H1 (cell line): Measurements from ENCODE around the gene TMEM18. TPM values are rescaled to one million over a fixed set of nuclear protein-coding genes. Genes with fewer than 3 reads are reported as not detected.

Experiments
- CTCF ChIA-PET: fragments of 300-600 bp; sonication (Branson Sonifier 250); formaldehyde crosslinking; loops from one replicate; lab custom pipeline; 2021; ENCODE audit not compliant: partially characterized antibody; lab: Charles Lee
- POLR2A ChIA-PET: fragments of 300-600 bp; sonication (Branson Sonifier 250); formaldehyde crosslinking; loops from one replicate; lab custom pipeline; 2021; ENCODE audit warnings: inconsistent platforms; ENCODE audit not compliant: partially characterized antibody; lab: Charles Lee
- DNase-seq, 2 experiments: peaks; one replicate each; pipeline versions ENCODE4 v3.0.0 to v3.0.0-alpha.2; 2010 to 2022; ENCODE audit warnings: low spot score in 2 of 2, low read depth in 1 of 2, mixed read lengths in 1 of 2
- FAIRE-seq: peaks from 2 replicates; lab custom pipeline; 2011; peaks lifted over from hg19 to GRCh38; lab: Jason Lieb, UNC
- H2AFZ ChIP-seq: 2 replicates; pipeline ENCODE4 v1.8.1; 2012; ENCODE audit warnings: low read length, inconsistent platforms
- H2AK5ac ChIP-seq: 2 replicates; pipeline ENCODE4 v1.6.1; 2013; ENCODE audit warnings: low read depth, low read length
- H2BK120ac ChIP-seq: replicated peaks from 2 replicates; pipeline ENCODE3; 2013; ENCODE audit warnings: low read depth, low read length, inconsistent platforms
- H2BK12ac ChIP-seq: 2 replicates; pipeline ENCODE4 v1.6.1; 2013; ENCODE audit warnings: low read depth, low read length
- H2BK15ac ChIP-seq: 2 replicates; pipeline ENCODE4 v1.6.1; 2013; ENCODE audit warnings: low read length
- H2BK20ac ChIP-seq: 2 replicates; pipeline ENCODE4 v1.6.1; 2013; ENCODE audit warnings: low read length
- H2BK5ac ChIP-seq: 2 replicates; pipeline ENCODE4 v1.6.1; 2013; ENCODE audit warnings: low read depth, low read length
- H3K14ac ChIP-seq: 2 replicates; pipeline ENCODE4 v1.6.1; 2013; ENCODE audit warnings: inconsistent platforms; ENCODE audit not compliant: insufficient read length
- H3K18ac ChIP-seq: 2 replicates; pipeline ENCODE4 v1.6.1; 2013; ENCODE audit warnings: low read length; ENCODE audit errors: extremely low read depth
- H3K23ac ChIP-seq: 2 replicates; pipeline ENCODE4 v1.6.1; 2013; ENCODE audit warnings: inconsistent platforms; ENCODE audit not compliant: insufficient read length
- H3K23me2 ChIP-seq: 2 replicates; pipeline ENCODE4 v1.6.1; 2013; ENCODE audit warnings: low read depth, low read length
- H3K27ac ChIP-seq: 2 replicates; pipeline ENCODE4 v1.6.1; 2011; ENCODE audit warnings: low read depth, low read length, inconsistent platforms
- H3K27me3 ChIP-seq, 4 experiments: replicated peaks in 1 of 4; 1 replicate in 1 of 4; 2 replicates in 3 of 4; pipeline versions ENCODE4 v1.6.1 to v1.8.1; 2011 to 2013; ENCODE audit warnings: low read length in 3 of 4, mild to moderate bottlenecking in 3 of 4, inconsistent platforms in 2 of 4, mixed read lengths in 2 of 4, moderate library complexity in 1 of 4; ENCODE audit not compliant: control insufficient read depth in 3 of 4, insufficient read depth in 3 of 4; ENCODE audit errors: extremely low read depth in 1 of 4
- H3K36me3 ChIP-seq, 4 experiments: 2 replicates each; pipeline versions ENCODE4 v1.6.1 to v1.8.1; 2011 to 2013; ENCODE audit warnings: mild to moderate bottlenecking in 4 of 4, low read length in 3 of 4, moderate library complexity in 2 of 4, control low read depth in 1 of 4, inconsistent platforms in 1 of 4; ENCODE audit not compliant: insufficient read depth in 4 of 4, control insufficient read depth in 2 of 4
- H3K4ac ChIP-seq: replicated peaks from 2 replicates; pipeline ENCODE3; 2013; ENCODE audit warnings: low read length, low read depth, mixed read lengths, inconsistent platforms; ENCODE audit not compliant: insufficient read length
- H3K4me1 ChIP-seq, 4 experiments: replicated peaks in 1 of 4; 1 replicate in 1 of 4; 2 replicates in 3 of 4; pipeline versions ENCODE4 v1.6.1 to v1.8.1; 2011 to 2013; ENCODE audit warnings: low read length in 3 of 4, inconsistent platforms in 2 of 4, mixed read lengths in 1 of 4; ENCODE audit not compliant: insufficient read depth in 4 of 4, control insufficient read depth in 3 of 4
- H3K4me2 ChIP-seq, 2 experiments: 2 replicates each; pipeline versions ENCODE4 v1.6.1 to v1.8.1; 2011 to 2013; ENCODE audit warnings: low read depth in 2 of 2, low read length in 2 of 2, control low read depth in 1 of 2, inconsistent platforms in 1 of 2, mild to moderate bottlenecking in 1 of 2; ENCODE audit not compliant: insufficient read depth in 1 of 2
- H3K4me3 ChIP-seq, 4 experiments: fragments of 200-600, 300-600 bp in 1 of 4; sonication (generic), shearing (Covaris generic), sonication (Bioruptor Twin) in 1 of 4; 2 replicates each; pipeline versions ENCODE4 v1.5.1 to v1.8.1; 2011 to 2016; ENCODE audit warnings: low read length in 4 of 4, low read depth in 3 of 4, control low read depth in 2 of 4, inconsistent platforms in 2 of 4, mild to moderate bottlenecking in 2 of 4, mixed read lengths in 1 of 4, moderate library complexity in 1 of 4; ENCODE audit not compliant: insufficient read depth in 2 of 4; ENCODE audit errors: extremely low read depth in 1 of 4
- H3K56ac ChIP-seq: replicated peaks from 2 replicates; pipeline ENCODE3; 2013; ENCODE audit warnings: low read depth, mild to moderate bottlenecking, mixed read lengths, low read length, inconsistent platforms; ENCODE audit not compliant: insufficient read length
- H3K79me1 ChIP-seq: 2 replicates; pipeline ENCODE4 v1.6.1; 2013; ENCODE audit warnings: low read depth, low read length, control low read depth
- H3K79me2 ChIP-seq, 2 experiments: 2 replicates each; pipeline versions ENCODE4 v1.6.1 to v1.8.1; 2012 to 2013; ENCODE audit warnings: low read length in 2 of 2, mild to moderate bottlenecking in 2 of 2, inconsistent platforms in 1 of 2; ENCODE audit not compliant: insufficient read depth in 2 of 2, control insufficient read depth in 1 of 2
- H3K9ac ChIP-seq, 4 experiments: replicated peaks in 1 of 4; 1 replicate in 1 of 4; 2 replicates in 3 of 4; pipeline versions ENCODE4 v1.6.1 to v1.8.1; 2011 to 2013; ENCODE audit warnings: low read depth in 3 of 4, low read length in 3 of 4, control low read depth in 2 of 4, mild to moderate bottlenecking in 2 of 4, moderate library complexity in 2 of 4, inconsistent platforms in 1 of 4; ENCODE audit errors: extremely low read depth in 1 of 4
- H3K9me3 ChIP-seq, 2 experiments: 2 replicates each; pipeline versions ENCODE4 v1.6.1 to v1.8.1; 2012 to 2013; ENCODE audit warnings: mild to moderate bottlenecking in 2 of 2, moderate library complexity in 2 of 2, control low read depth in 1 of 2, inconsistent platforms in 1 of 2, low read depth in 1 of 2, low read length in 1 of 2, mixed read lengths in 1 of 2; ENCODE audit not compliant: insufficient read depth in 2 of 2
- H4K20me1 ChIP-seq, 2 experiments: replicated peaks in 1 of 2; 2 replicates each; pipeline versions ENCODE3 to v1.8.1; 2011 to 2013; ENCODE audit warnings: inconsistent platforms in 2 of 2, low read length in 2 of 2, mild to moderate bottlenecking in 1 of 2; ENCODE audit not compliant: insufficient read depth in 2 of 2, control insufficient read depth in 1 of 2
- H4K5ac ChIP-seq: 2 replicates; pipeline ENCODE4 v1.6.1; 2013; ENCODE audit warnings: low read length, low read depth, mixed read lengths, inconsistent platforms; ENCODE audit not compliant: insufficient read length
- H4K8ac ChIP-seq: 2 replicates; pipeline ENCODE4 v1.8.0; 2013; ENCODE audit warnings: mild to moderate bottlenecking, moderate library complexity, low read length, inconsistent platforms; ENCODE audit not compliant: insufficient read depth; ENCODE audit errors: extremely low read depth
- H4K91ac ChIP-seq: replicated peaks from 2 replicates; pipeline ENCODE3; 2013; ENCODE audit warnings: low read length, mixed read lengths, inconsistent platforms; ENCODE audit not compliant: insufficient read length
- BACH1 ChIP-seq: IDR thresholded peaks from 2 replicates; pipeline ENCODE4 v1.6.1; 2012; ENCODE audit warnings: low read length, improper control_type of control experiment
- HDAC2 ChIP-seq, 2 experiments: fragments of 300-600 bp in 1 of 2; sonication (generic) in 1 of 2; IDR thresholded peaks; 2 replicates each; pipeline ENCODE4 v1.6.1; 2011 to 2012; ENCODE audit warnings: low read depth in 2 of 2, low read length in 2 of 2, mild to moderate bottlenecking in 2 of 2, moderate library complexity in 2 of 2, borderline replicate concordance in 1 of 2, inconsistent platforms in 1 of 2
- KDM1A ChIP-seq: fragments of 200-600, 300-600 bp; sonication (generic); IDR thresholded peaks from 2 replicates; pipeline ENCODE4 v1.7.1; 2016; ENCODE audit warnings: mild to moderate bottlenecking, low read length, borderline replicate concordance
- NRF1 ChIP-seq: IDR thresholded peaks from 2 replicates; pipeline ENCODE4 v1.6.1; 2011; ENCODE audit warnings: mild to moderate bottlenecking, low read depth, low read length, improper control_type of control experiment
- WGBS, 2 experiments: shearing (Covaris generic) in 1 of 2; methylation state at CpG; one replicate each; pipeline versions ENCODE4 v1.1.6 to v1.1.7; 2013 to 2015; ENCODE audit warnings: low lambda C conversion rate in 2 of 2, mixed read lengths in 2 of 2, inconsistent platforms in 1 of 2, low coverage in 1 of 2, missing lambda C conversion rate in 1 of 2; ENCODE audit not compliant: insufficient replicate concordance in 2 of 2, insufficient coverage in 1 of 2, insufficient read length in 1 of 2; ENCODE audit errors: extremely low coverage in 1 of 2, missing lambda C conversion rate in 1 of 2; 5-methylcytosine and 5-hydroxymethylcytosine counted together
- polyA plus RNA-seq, 7 experiments: library from polyadenylated mRNA; depleted of rRNA in 3 of 7; stranded (reverse) in 5 of 7; unstranded in 2 of 7; fragments of >200 nt in 5 of 7; fragments of 200-250 nt in 2 of 7; gene quantifications; 1 replicate in 5 of 7; 2 replicates in 1 of 7; 4 replicates in 1 of 7; pipeline versions ENCODE4 v1.2.1 to v1.2.3, GENCODE V29; 2011 to 2013; ENCODE audit warnings: missing spikeins in 2 of 7, mixed read lengths in 2 of 7
- total RNA-seq: library from RNA; stranded (reverse); fragmentation: NEBNext Ultra II Directional; extraction: Animal tissue kit (Norgen Biotek cat#: 25700); gene quantifications from 2 replicates; pipeline ENCODE4 v1.2.1, GENCODE V29; 2021
- TF ChIP-seq, protein P1 (sequence below): IDR thresholded peaks from 2 replicates; pipeline ENCODE4 v1.6.1; 2011; ENCODE audit warnings: low read length, improper control_type of control experiment

The TMEM18 gene
- total and polyA plus RNA-seq, 2 of the 8 experiments (the other 6 are each of a cell fraction or from before 2014, with no cell fraction given), result 22.4 to 27.1 TPM

DNA sequence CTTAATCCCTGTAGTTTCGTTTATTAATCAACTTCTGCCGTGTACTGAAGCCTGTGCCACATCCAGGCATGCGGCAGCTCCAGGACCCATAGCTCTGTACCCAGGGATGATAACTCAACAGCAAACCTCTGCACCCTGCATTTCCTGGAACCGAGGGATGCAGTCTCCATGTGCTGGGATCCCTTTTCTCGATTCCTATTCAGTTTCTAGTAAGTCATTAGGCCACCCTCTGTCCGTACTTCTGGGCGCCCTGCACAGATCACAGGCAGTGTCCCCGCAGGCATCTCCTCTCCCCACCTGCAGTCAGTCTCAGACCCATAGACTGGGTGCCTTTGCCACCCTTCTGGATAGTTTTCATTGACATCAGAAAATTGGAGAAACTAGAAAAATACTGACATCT lies 18.8 kb downstream of the TMEM18 start:
- H3K14ac ChIP-seq, result no peak overlapping the region
- H3K4me2 ChIP-seq, result no peak overlapping the region
- H3K79me1 ChIP-seq, result peaks cover 2% of the 10 kb centered on the region; the same call in 1 of the 2 replicates
- H4K8ac ChIP-seq, result no peak overlapping the region
- H3K4ac ChIP-seq, result no peak overlapping the region
- H2AFZ ChIP-seq, result no peak overlapping the region
- H3K23me2 ChIP-seq, result 0 out of 2 replicates have a peak, but pooled peaks cover 1% of the 10 kb centered on the region
- DNase-seq (no peak), FAIRE-seq (no peak)
- ChIA-PET CTCF (interaction anchor here (1.2 kb wide), 1 partner anchor 9 kb away, joined by 3 read pairs; no protein-coding TSS in a partner anchor), POLR2A (no interaction called here)
- H3K27ac ChIP-seq, result no peak overlapping the region
- no peak overlapping the region for H3K9ac ChIP-seq
- H3K27me3 ChIP-seq, result no peaks in the 10 kb centered on the region; a peak in 1 of 7 replicates
- no peak overlapping the region for H2BK5ac ChIP-seq
- no peak overlapping the region for H2AK5ac ChIP-seq
- no peaks in the 10 kb centered on the region for H3K9me3 ChIP-seq
- H3K4me3 ChIP-seq, result no peak overlapping the region
- H3K79me2 ChIP-seq, result no peaks in the 10 kb centered on the region
- peaks cover 0 to 6% (median 0%) of the 10 kb centered on the region in 4 experiments; a peak in 2 of 7 replicates for H3K4me1 ChIP-seq
- H2BK12ac ChIP-seq, result no peak overlapping the region
- H2BK120ac ChIP-seq, result no peak overlapping the region
- no peak overlapping the region for H3K23ac ChIP-seq
- H3K56ac ChIP-seq, result no peak overlapping the region
- no peaks in the 10 kb centered on the region for H3K36me3 ChIP-seq
- peaks cover 0 to 8% of the 10 kb centered on the region in 2 experiments for H4K20me1 ChIP-seq
- no peak overlapping the region for H3K18ac ChIP-seq
- no peak overlapping the region for H4K5ac ChIP-seq
- H2BK15ac ChIP-seq, result no peak overlapping the region
- no peak overlapping the region for H2BK20ac ChIP-seq
- WGBS, 2 experiments, result 74% methylated on average over 8 of the region's 8 CpGs; no CpG with 5 or more reads in 1 of the 2 experiments
- H4K91ac ChIP-seq, result no peak overlapping the region
- TF ChIP-seq NRF1, result no peak
- TF ChIP-seq, protein P1, sequence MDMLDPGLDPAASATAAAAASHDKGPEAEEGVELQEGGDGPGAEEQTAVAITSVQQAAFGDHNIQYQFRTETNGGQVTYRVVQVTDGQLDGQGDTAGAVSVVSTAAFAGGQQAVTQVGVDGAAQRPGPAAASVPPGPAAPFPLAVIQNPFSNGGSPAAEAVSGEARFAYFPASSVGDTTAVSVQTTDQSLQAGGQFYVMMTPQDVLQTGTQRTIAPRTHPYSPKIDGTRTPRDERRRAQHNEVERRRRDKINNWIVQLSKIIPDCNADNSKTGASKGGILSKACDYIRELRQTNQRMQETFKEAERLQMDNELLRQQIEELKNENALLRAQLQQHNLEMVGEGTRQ, result no peak
- no peak for TF ChIP-seq BACH1
- TF ChIP-seq KDM1A, result no peak
- no peak for TF ChIP-seq HDAC2 (IDR thresholded peaks at IDR 0.05; ENCODE audit: borderline replicate concordance in 1 of 2, low read depth in 2 of 2, low read length in 2 of 2)
